ENCODE measurements around the gene STAP1.

The STAP1 gene

GRCh38 chr4:67571975-67572374, 13.4 kb downstream of the STAP1 start:
- Mint-ChIP-seq H3K4me3 (no peak overlapping the region), H3K36me3 (ENCODE audit: low read depth) (no peaks in the 10 kb centered on the region), H3K9me3 (no peaks in the 10 kb centered on the region), H3K27ac (no peak overlapping the region), H3K27me3 (no peaks in the 10 kb centered on the region), H3K4me1 (ENCODE audit: low read depth) (no peaks in the 10 kb centered on the region)
- intact Hi-C loops (cut with micrococcal nuclease), result no loop called here

- Mint-ChIP-seq H3K27me3 (no peaks in the 10 kb centered on the region), H3K27ac (no peak overlapping the region), H3K4me1 (ENCODE audit: low read depth) (no peaks in the 10 kb centered on the region), H3K36me3 (ENCODE audit: low read depth) (no peaks in the 10 kb centered on the region), H3K9me3 (no peaks in the 10 kb centered on the region), H3K4me3 (no peak overlapping the region)
- intact Hi-C loops (cut with micrococcal nuclease), result no loop called here
These were observed 14.7 kb downstream of the STAP1 start for GRCh38 chr4:67573193-67573592.

DNA sequence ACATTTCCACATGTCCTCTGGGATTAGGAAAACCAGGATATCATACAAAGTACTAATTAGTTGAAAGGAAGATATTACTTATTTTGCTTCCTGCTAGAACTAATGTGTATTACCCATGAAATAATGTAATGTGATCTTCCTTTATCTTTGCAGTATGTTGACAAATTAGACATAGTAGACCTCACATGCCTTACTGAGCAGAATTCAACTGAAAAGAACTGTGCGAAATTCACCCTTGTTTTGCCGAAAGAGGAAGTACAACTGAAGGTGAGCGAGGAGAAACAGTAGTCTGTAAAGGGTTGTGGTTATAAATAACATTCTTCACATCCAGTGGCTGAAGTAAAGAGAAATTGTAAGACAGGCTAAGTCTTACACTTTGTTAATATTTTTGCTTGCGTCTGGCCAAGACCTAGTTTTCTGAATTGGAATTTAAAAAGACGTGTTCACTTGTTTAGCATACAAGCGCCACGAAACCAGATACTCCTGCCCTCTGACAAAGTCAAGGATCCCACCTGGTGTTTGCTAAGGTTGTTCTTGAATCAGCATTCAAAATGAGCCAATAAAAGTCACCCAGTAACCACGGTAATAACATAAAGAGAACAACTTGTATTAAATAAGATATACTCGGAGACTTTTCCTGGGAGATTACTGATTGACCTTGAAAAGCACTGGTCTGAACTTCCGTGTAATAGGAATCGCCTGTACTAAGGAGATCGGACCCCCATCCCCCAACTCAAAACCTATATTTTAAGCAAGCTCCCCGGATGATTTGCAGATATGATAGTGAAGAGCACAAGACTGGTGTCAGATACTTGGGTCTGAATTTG, 16.9 kb downstream of the STAP1 start:
- Mint-ChIP-seq H3K4me1 (ENCODE audit: low read depth) (no peaks in the 10 kb centered on the region), H3K36me3 (ENCODE audit: low read depth) (no peaks in the 10 kb centered on the region)
- intact Hi-C loops (cut with micrococcal nuclease), result no loop called here

DNA sequence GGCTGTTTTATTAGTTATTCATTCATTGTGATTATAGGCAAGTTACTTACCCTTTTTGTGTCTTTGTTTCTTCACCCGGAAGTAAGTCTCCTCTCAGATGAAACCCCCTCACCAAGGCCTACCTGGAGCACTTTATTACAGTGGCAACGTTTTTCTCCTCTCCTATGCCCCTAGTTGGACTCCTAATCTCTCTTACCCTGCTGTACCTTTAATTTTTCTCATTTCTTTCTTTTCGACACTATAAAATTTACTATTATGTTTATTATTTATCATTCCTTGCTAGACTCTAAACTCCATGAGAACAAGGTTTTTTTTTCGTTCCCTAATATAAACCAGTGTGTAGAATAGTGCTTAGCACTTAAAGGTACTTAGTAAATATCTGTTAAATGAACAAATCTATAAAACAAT, 17.5 kb downstream of the STAP1 start:
- H3K27me3 Mint-ChIP-seq, result no peaks in the 10 kb centered on the region
- intact Hi-C loops (cut with micrococcal nuclease), result no loop called here
- no peak overlapping the region for H3K4me3 Mint-ChIP-seq
- H3K36me3 Mint-ChIP-seq (ENCODE audit: low read depth), result no peaks in the 10 kb centered on the region
- H3K4me1 Mint-ChIP-seq (ENCODE audit: low read depth), result peaks cover 2% of the 10 kb centered on the region
- no peak overlapping the region for H3K27ac Mint-ChIP-seq
- H3K9me3 Mint-ChIP-seq, result peaks cover 8% of the 10 kb centered on the region

More for the DNA sequence above, 16.9 kb downstream of the STAP1 start:
- no peaks in the 10 kb centered on the region for H3K27me3 Mint-ChIP-seq
- H3K9me3 Mint-ChIP-seq, result peaks cover 8% of the 10 kb centered on the region
- no peak overlapping the region for H3K27ac Mint-ChIP-seq
- no peak overlapping the region for H3K4me3 Mint-ChIP-seq

GRCh38 chr4:67576538-67576937, 18.0 kb downstream of the STAP1 start:
- intact Hi-C loops (cut with micrococcal nuclease), result no loop called here
- Mint-ChIP-seq H3K4me1 (ENCODE audit: low read depth) (peaks cover 6% of the 10 kb centered on the region), H3K36me3 (ENCODE audit: low read depth) (no peaks in the 10 kb centered on the region), H3K9me3 (peaks cover 8% of the 10 kb centered on the region), H3K4me3 (no peak overlapping the region), H3K27me3 (no peaks in the 10 kb centered on the region), H3K27ac (no peak overlapping the region)

GRCh38 chr4:67580577-67580976, 22.1 kb downstream of the STAP1 start:
- Mint-ChIP-seq H3K4me1 (ENCODE audit: low read depth) (peaks cover 12% of the 10 kb centered on the region), H3K27ac (no peak overlapping the region), H3K9me3 (peaks cover 8% of the 10 kb centered on the region), H3K4me3 (no peak overlapping the region), H3K36me3 (ENCODE audit: low read depth) (no peaks in the 10 kb centered on the region), H3K27me3 (no peaks in the 10 kb centered on the region)
- intact Hi-C loops (cut with micrococcal nuclease), result no loop called here

DNA sequence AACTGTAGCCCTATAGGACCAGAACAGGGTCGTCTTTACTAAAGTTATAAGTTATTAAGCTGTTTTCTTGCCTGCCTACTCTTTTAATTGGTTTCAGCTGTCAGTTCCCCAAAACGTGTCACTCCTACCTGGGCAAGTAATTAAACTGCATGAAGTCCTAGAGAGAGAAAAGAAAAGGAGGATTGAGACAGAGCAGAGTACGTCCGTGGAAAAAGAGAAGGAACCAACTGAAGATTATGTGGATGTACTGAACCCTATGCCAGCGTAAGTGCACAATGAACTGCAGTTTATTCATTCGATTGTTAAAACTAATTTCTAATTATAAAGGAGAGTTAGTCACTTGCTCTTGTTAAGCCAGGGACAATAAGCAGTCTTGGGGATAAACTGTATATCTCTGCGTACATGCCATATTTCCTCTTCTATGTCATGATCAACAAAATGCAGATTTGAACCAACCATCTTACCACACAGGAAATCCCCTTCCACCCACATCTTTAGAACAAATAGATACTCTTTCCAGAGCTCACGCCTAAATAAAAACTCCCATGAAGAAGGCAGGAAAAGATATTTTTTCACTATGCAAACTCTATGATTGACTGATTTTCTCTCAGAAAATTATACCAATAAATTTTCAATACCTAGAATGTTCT, 22.8 kb downstream of the STAP1 start:
- H3K27ac Mint-ChIP-seq, result no peak overlapping the region
- H3K4me3 Mint-ChIP-seq, result no peak overlapping the region
- no peaks in the 10 kb centered on the region for H3K36me3 Mint-ChIP-seq (ENCODE audit: low read depth)
- peaks cover 8% of the 10 kb centered on the region for H3K9me3 Mint-ChIP-seq
- H3K27me3 Mint-ChIP-seq, result no peaks in the 10 kb centered on the region
- intact Hi-C loops (cut with micrococcal nuclease), result no loop called here
- peaks cover 12% of the 10 kb centered on the region for H3K4me1 Mint-ChIP-seq (ENCODE audit: low read depth)

DNA sequence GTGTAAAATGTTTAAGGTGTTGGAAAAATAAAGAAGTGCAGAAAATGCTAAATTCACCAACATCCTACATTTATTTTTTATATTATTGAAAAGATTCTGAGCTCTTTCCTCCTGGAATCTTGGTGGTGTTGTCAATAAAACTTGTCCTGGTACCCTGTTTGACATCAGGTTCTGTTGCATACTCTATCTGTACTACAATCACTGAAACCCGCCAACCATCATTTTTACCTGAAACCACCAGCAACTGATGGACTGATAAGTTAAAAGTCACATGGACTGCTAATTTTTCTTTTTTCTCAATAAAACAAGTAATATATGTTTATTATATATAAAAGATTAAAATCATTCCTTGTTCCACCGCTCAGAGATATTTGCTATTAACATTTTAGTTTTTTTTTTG, 23.4 kb downstream of the STAP1 start:
- intact Hi-C loops (cut with micrococcal nuclease), result no loop called here
- no peak overlapping the region for H3K4me3 Mint-ChIP-seq
- H3K27me3 Mint-ChIP-seq, result no peaks in the 10 kb centered on the region
- no peaks in the 10 kb centered on the region for H3K36me3 Mint-ChIP-seq (ENCODE audit: low read depth)
- H3K9me3 Mint-ChIP-seq, result peaks cover 8% of the 10 kb centered on the region
- peaks cover 12% of the 10 kb centered on the region for H3K4me1 Mint-ChIP-seq (ENCODE audit: low read depth)
- no peak overlapping the region for H3K27ac Mint-ChIP-seq

- intact Hi-C loops (cut with micrococcal nuclease), result no loop called here
- H3K27ac Mint-ChIP-seq, result no peak overlapping the region
These were observed 26.0 kb downstream of the STAP1 start for GRCh38 chr4:67584496-67584895.

DNA sequence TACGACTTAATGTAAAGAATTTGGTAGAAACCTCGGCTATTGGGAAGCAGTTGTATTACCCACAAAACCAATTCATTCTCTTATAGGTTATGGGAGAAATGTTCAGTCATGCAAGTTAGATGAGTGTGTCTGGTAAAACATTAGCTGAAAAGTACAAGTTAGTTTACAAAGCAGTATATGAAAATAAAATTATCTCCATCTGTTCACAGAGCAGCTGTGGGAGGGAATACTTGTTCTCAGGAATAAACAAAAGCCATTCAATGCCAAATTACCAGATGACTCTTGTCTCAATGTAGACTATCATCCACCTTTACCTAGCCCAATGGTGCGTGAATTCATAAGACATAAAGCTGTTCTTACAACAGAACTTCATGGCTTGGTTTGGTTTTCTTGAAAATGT, 28.6 kb downstream of the STAP1 start:
- H3K9me3 Mint-ChIP-seq, result no peaks in the 10 kb centered on the region
- no peaks in the 10 kb centered on the region for H3K36me3 Mint-ChIP-seq (ENCODE audit: low read depth)
- intact Hi-C loops (cut with micrococcal nuclease), result no loop called here
- H3K27ac Mint-ChIP-seq, result no peak overlapping the region
- no peak overlapping the region for H3K4me3 Mint-ChIP-seq
- no peaks in the 10 kb centered on the region for H3K4me1 Mint-ChIP-seq (ENCODE audit: low read depth)
- H3K27me3 Mint-ChIP-seq, result no peaks in the 10 kb centered on the region

More at GRCh38 chr4:67584496-67584895, 26.0 kb downstream of the STAP1 start:
- H3K27me3 Mint-ChIP-seq, result no peaks in the 10 kb centered on the region
- peaks cover 12% of the 10 kb centered on the region for H3K4me1 Mint-ChIP-seq (ENCODE audit: low read depth)
- H3K9me3 Mint-ChIP-seq, result peaks cover 2% of the 10 kb centered on the region
- no peaks in the 10 kb centered on the region for H3K36me3 Mint-ChIP-seq (ENCODE audit: low read depth)
- no peak overlapping the region for H3K4me3 Mint-ChIP-seq

DNA sequence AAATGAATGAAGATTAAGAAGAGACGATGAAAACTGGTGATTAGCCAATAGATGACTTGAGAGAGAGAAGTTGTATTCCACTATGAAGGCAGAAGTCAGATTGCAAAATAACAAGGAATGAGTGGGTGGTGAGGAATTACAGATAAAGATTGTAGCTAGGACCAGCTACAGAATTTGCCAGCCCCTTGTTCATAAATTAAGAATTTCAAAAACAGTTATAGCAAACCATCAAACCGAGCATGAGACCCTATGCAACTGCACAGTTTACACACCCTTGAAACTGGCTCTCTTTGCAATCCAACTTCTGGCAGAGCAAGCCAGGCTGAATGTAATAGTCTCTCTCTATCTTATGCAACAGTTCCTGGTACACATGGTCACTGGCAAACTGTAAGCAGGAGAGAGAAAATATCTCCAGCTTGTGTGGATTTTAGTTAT, 35.2 kb downstream of the STAP1 start:
- Mint-ChIP-seq H3K27ac (no peak overlapping the region), H3K9me3 (no peaks in the 10 kb centered on the region), H3K4me1 (ENCODE audit: low read depth) (peaks cover 18% of the 10 kb centered on the region), H3K36me3 (ENCODE audit: low read depth) (no peaks in the 10 kb centered on the region), H3K4me3 (no peak overlapping the region), H3K27me3 (no peaks in the 10 kb centered on the region)
- intact Hi-C loops (cut with micrococcal nuclease), result no loop called here

- Mint-ChIP-seq H3K36me3 (ENCODE audit: low read depth) (no peaks in the 10 kb centered on the region), H3K27ac (no peak overlapping the region), H3K27me3 (no peaks in the 10 kb centered on the region), H3K4me3 (no peak overlapping the region), H3K9me3 (peaks cover 25% of the 10 kb centered on the region), H3K4me1 (ENCODE audit: low read depth) (no peaks in the 10 kb centered on the region)
- intact Hi-C loops (cut with micrococcal nuclease), result no loop called here
These were observed 44.9 kb downstream of the STAP1 start for GRCh38 chr4:67603310-67604028.

DNA sequence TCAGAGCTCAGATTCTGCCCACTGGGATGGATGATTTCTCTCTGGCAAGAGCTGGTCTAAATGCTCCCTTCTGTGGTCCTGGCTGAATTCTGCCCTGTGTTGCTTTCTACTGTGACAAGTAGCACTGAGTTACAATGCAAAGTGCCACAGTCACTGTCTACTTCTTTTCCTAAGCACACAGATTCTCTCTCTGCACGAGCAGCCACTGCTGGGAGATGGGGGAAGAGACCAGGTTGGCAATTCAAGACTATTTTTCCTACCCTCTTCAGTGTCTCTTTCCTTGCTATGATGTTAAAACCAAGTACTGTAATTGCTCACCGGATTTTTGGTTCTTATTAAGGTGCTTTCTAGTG, 45.5 kb downstream of the STAP1 start:
- intact Hi-C loops (cut with micrococcal nuclease), result no loop called here
- no peaks in the 10 kb centered on the region for H3K27me3 Mint-ChIP-seq
- H3K9me3 Mint-ChIP-seq, result peaks cover 25% of the 10 kb centered on the region
- H3K27ac Mint-ChIP-seq, result no peak overlapping the region
- no peaks in the 10 kb centered on the region for H3K36me3 Mint-ChIP-seq (ENCODE audit: low read depth)
- no peak overlapping the region for H3K4me3 Mint-ChIP-seq
- H3K4me1 Mint-ChIP-seq (ENCODE audit: low read depth), result no peaks in the 10 kb centered on the region

DNA sequence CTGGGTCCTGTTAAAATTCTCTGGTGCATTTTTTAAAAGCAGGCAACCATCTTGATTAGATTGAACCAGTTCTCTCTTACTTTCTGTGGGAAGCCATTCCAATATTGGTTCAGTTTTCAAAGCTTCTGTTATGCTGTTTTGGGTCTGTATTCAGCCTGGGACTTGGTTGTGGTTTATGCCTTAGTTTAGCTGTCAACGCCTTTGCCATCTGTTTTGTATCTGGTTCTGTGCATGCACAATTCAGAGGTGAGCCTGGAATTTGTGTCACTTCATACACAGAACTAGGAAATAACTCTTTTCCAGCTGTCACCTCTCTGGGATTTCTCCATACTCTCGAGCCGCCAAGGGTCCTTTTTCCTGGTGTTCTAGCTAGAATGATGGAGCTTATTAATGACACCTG, 46.2 kb downstream of the STAP1 start:
- peaks cover 1% of the 10 kb centered on the region for H3K36me3 Mint-ChIP-seq (ENCODE audit: low read depth)
- intact Hi-C loops (cut with micrococcal nuclease), result no loop called here
- peaks cover 27% of the 10 kb centered on the region for H3K9me3 Mint-ChIP-seq
- H3K27me3 Mint-ChIP-seq, result no peaks in the 10 kb centered on the region
- H3K4me1 Mint-ChIP-seq (ENCODE audit: low read depth), result no peaks in the 10 kb centered on the region
- no peak overlapping the region for H3K27ac Mint-ChIP-seq
- H3K4me3 Mint-ChIP-seq, result no peak overlapping the region
